Skeletal muscle tissue (tissue), 4 donors: Measurements from ENCODE around the gene NPTX1. TPM values are rescaled to one million over a fixed set of nuclear protein-coding genes. Genes with fewer than 3 reads are reported as not detected.

ENCODE experiments used
- H3K27ac ChIP-seq: one replicate; pipeline ENCODE4 v1.7.0; 2013; ENCODE audit warnings: mild to moderate bottlenecking, low read depth, low read length, inconsistent platforms
- H3K27me3 ChIP-seq, 3 donors: one replicate each; pipeline ENCODE4 v1.7.0; 2013; ENCODE audit warnings: low read length in 3 of 3; ENCODE audit not compliant: control insufficient read depth in 3 of 3, insufficient read depth in 3 of 3
- H3K36me3 ChIP-seq, 3 donors: one replicate each; pipeline ENCODE4 v1.7.0; 2013; ENCODE audit warnings: low read length in 3 of 3; ENCODE audit not compliant: control insufficient read depth in 3 of 3, insufficient read depth in 3 of 3
- H3K4me1 ChIP-seq, 3 donors: one replicate each; pipeline ENCODE4 v1.7.0; 2013; ENCODE audit warnings: low read length in 3 of 3, mild to moderate bottlenecking in 3 of 3; ENCODE audit not compliant: control insufficient read depth in 3 of 3, insufficient read depth in 3 of 3
- H3K4me3 ChIP-seq, 3 donors: one replicate each; pipeline ENCODE4 v1.7.0; 2013; ENCODE audit warnings: low read length in 3 of 3
- H3K9ac ChIP-seq, 3 donors: one replicate each; pipeline ENCODE4 v1.7.0; 2013; ENCODE audit warnings: low read length in 3 of 3, mild to moderate bottlenecking in 3 of 3, moderate library complexity in 2 of 3, low read depth in 1 of 3
- H3K9me3 ChIP-seq, 3 donors: one replicate each; pipeline ENCODE4 v1.7.0; 2013; ENCODE audit warnings: low read length in 3 of 3; ENCODE audit not compliant: control insufficient read depth in 3 of 3
- total RNA-seq: library from RNA; depleted of rRNA; stranded (reverse); fragments of >200 nt; gene quantifications from one replicate; pipeline ENCODE4 v1.2.3, GENCODE V29; 2014
- donor health status: Osteomylitis.

Gene NPTX1
- total RNA-seq, 1 donor from 2014 or later, result 1.0 TPM

GRCh38 chr17:80441133-80441578, 35.3 kb downstream of the NPTX1 start:
- Histone ChIP-seq H3K9me3 (no peaks in the 10 kb centered on the region), H3K4me3 (no peak overlapping the region), H3K27me3 (peaks cover 0 to 2% (median 0%) of the 10 kb centered on the region in 3 donors), H3K4me1 (no peaks in the 10 kb centered on the region), H3K9ac (no peak overlapping the region), H3K27ac (no peak overlapping the region), H3K36me3 (peaks cover 2 to 7% (median 2%) of the 10 kb centered on the region in 3 donors)

GRCh38 chr17:80439499-80439898, 36.9 kb downstream of the NPTX1 start:
- Histone ChIP-seq H3K27ac (no peak overlapping the region), H3K36me3 (peaks cover 2 to 9% (median 6%) of the 10 kb centered on the region in 3 donors), H3K9ac (no peak overlapping the region), H3K4me3 (no peak overlapping the region), H3K4me1 (no peaks in the 10 kb centered on the region), H3K9me3 (no peaks in the 10 kb centered on the region), H3K27me3 (peaks cover 0 to 2% (median 0%) of the 10 kb centered on the region in 3 donors)

GRCh38 chr17:80438806-80439205, 37.6 kb downstream of the NPTX1 start:
- Histone ChIP-seq H3K27me3 (peaks cover 0 to 2% (median 0%) of the 10 kb centered on the region in 3 donors), H3K36me3 (peaks cover 2 to 9% (median 6%) of the 10 kb centered on the region in 3 donors), H3K4me1 (no peaks in the 10 kb centered on the region), H3K27ac (no peak overlapping the region), H3K4me3 (no peak overlapping the region), H3K9ac (no peak overlapping the region), H3K9me3 (no peaks in the 10 kb centered on the region)

- H3K4me1 ChIP-seq, result no peaks in the 10 kb centered on the region
- peaks cover 2 to 9% (median 6%) of the 10 kb centered on the region in 3 donors for H3K36me3 ChIP-seq
- H3K27me3 ChIP-seq, result no peaks in the 10 kb centered on the region
- no peak overlapping the region for H3K4me3 ChIP-seq
- no peaks in the 10 kb centered on the region for H3K9me3 ChIP-seq
- H3K27ac ChIP-seq, result no peak overlapping the region
- no peak overlapping the region for H3K9ac ChIP-seq
These were observed 38.9 kb downstream of the NPTX1 start for GRCh38 chr17:80437532-80437931.

- no peak overlapping the region for H3K27ac ChIP-seq
- no peak overlapping the region for H3K9ac ChIP-seq
- peaks cover 0 to 14% (median 10%) of the 10 kb centered on the region in 3 donors for H3K36me3 ChIP-seq
- no peaks in the 10 kb centered on the region for H3K27me3 ChIP-seq
- no peaks in the 10 kb centered on the region for H3K4me1 ChIP-seq
- H3K9me3 ChIP-seq, result no peaks in the 10 kb centered on the region
- no peak overlapping the region for H3K4me3 ChIP-seq
These were observed 42.3 kb downstream of the NPTX1 start for GRCh38 chr17:80433916-80434666.

- Histone ChIP-seq H3K27ac (no peak overlapping the region), H3K27me3 (no peaks in the 10 kb centered on the region), H3K9ac (no peak overlapping the region), H3K36me3 (peaks cover 7 to 18% (median 16%) of the 10 kb centered on the region in 3 donors), H3K4me3 (no peak overlapping the region), H3K4me1 (no peaks in the 10 kb centered on the region), H3K9me3 (no peaks in the 10 kb centered on the region)
These were observed 43.4 kb downstream of the NPTX1 start for GRCh38 chr17:80432961-80433550.

GRCh38 chr17:80432350-80432955, 44.0 kb downstream of the NPTX1 start:
- no peak overlapping the region for H3K27ac ChIP-seq
- peaks cover 7 to 19% (median 16%) of the 10 kb centered on the region in 3 donors for H3K36me3 ChIP-seq
- no peaks in the 10 kb centered on the region for H3K27me3 ChIP-seq
- no peak overlapping the region for H3K9ac ChIP-seq
- H3K9me3 ChIP-seq, result no peaks in the 10 kb centered on the region
- no peak overlapping the region for H3K4me3 ChIP-seq
- no peaks in the 10 kb centered on the region for H3K4me1 ChIP-seq

- Histone ChIP-seq H3K27me3 (no peaks in the 10 kb centered on the region), H3K4me1 (peaks cover 0 to 9% (median 5%) of the 10 kb centered on the region in 3 donors), H3K4me3 (no peak overlapping the region), H3K27ac (no peak overlapping the region), H3K9me3 (no peaks in the 10 kb centered on the region), H3K9ac (no peak overlapping the region), H3K36me3 (peaks cover 7 to 19% (median 13%) of the 10 kb centered on the region in 3 donors)
These were observed 44.9 kb downstream of the NPTX1 start for GRCh38 chr17:80431246-80432195.

GRCh38 chr17:80430446-80431245, 45.8 kb downstream of the NPTX1 start:
- H3K36me3 ChIP-seq, result peaks cover 7 to 14% (median 9%) of the 10 kb centered on the region in 3 donors
- H3K9ac ChIP-seq, result no peak overlapping the region
- no peaks in the 10 kb centered on the region for H3K9me3 ChIP-seq
- H3K4me3 ChIP-seq, result no peak overlapping the region
- H3K4me1 ChIP-seq, result peaks cover 0 to 10% (median 5%) of the 10 kb centered on the region in 3 donors
- H3K27me3 ChIP-seq, result no peaks in the 10 kb centered on the region
- H3K27ac ChIP-seq, result no peak overlapping the region
